ENCODE results near the gene KDM1A.
A peak's percentile ranks its signal among the peaks of the same experiment; 100 is the strongest.

The KDM1A gene

GRCh38 chr1:23079025-23079424 lies 59.8 kb downstream of the KDM1A start:
- no peak for DNase-seq

- no peak for DNase-seq
Observed at GRCh38 chr1:23080885-23081284, 61.6 kb downstream of the KDM1A start.

- peak in 1 of 2 experiments; percentile 11 for DNase-seq
Observed at GRCh38 chr1:23081376-23081775, 62.1 kb downstream of the KDM1A start.

- no peak for DNase-seq
Observed at GRCh38 chr1:23083714-23084480, 64.6 kb downstream of the KDM1A start.

- no peak for DNase-seq
Observed at GRCh38 chr1:23084880-23085279, 65.6 kb downstream of the KDM1A start.

GRCh38 chr1:23085696-23086095 lies 66.4 kb downstream of the KDM1A start:
- no peak for DNase-seq

- no peak for DNase-seq
Observed at GRCh38 chr1:23088027-23088426, 68.8 kb downstream of the KDM1A start.

- DNase-seq: no peak
Observed at GRCh38 chr1:23090056-23090455, 70.8 kb downstream of the KDM1A start.

GRCh38 chr1:23091545-23091944 lies 72.3 kb downstream of the KDM1A start:
- no peak for DNase-seq

GRCh38 chr1:23092447-23092846 lies 73.2 kb downstream of the KDM1A start:
- DNase-seq: no peak

- no peak for DNase-seq
Observed at GRCh38 chr1:23097316-23097715, 78.0 kb downstream of the KDM1A start.

- peak; percentile 24 to 76 for DNase-seq
Observed at GRCh38 chr1:23098463-23099170, 79.3 kb downstream of the KDM1A start.

GRCh38 chr1:23099171-23099536 lies 79.9 kb downstream of the KDM1A start:
- DNase-seq: no peak

GRCh38 chr1:23100074-23100748 lies 80.9 kb downstream of the KDM1A start:
- DNase-seq: no peak

GRCh38 chr1:23101101-23101827 lies 82.0 kb downstream of the KDM1A start:
- no peak for DNase-seq

GRCh38 chr1:23101887-23102286 lies 82.6 kb downstream of the KDM1A start:
- DNase-seq: no peak

- no peak for DNase-seq
Observed at GRCh38 chr1:23102289-23102688, 83.0 kb downstream of the KDM1A start.

- DNase-seq: no peak
Observed at GRCh38 chr1:23103001-23103889, 84.0 kb downstream of the KDM1A start.

- DNase-seq: no peak
Observed at GRCh38 chr1:23108918-23109533, 89.8 kb downstream of the KDM1A start.

- no peak for DNase-seq
Observed at GRCh38 chr1:23110391-23110790, 91.1 kb downstream of the KDM1A start.
